NCI-H82 (cell line): Measurements from ENCODE around the gene RGS6.

Experiments
- DNase-seq: peaks from one replicate; lab custom pipeline; 2025; lab: John Stamatoyannopoulos, UW

The RGS6 gene

GRCh38 chr14:72608391-72609204, 676.4 kb downstream of the RGS6 start:
- no peak for DNase-seq

GRCh38 chr14:72609205-72609916, 677.1 kb downstream of the RGS6 start:
- no peak for DNase-seq

GRCh38 chr14:72610096-72610830, 678.0 kb downstream of the RGS6 start:
- no peak for DNase-seq

GRCh38 chr14:72610831-72611200, 678.6 kb downstream of the RGS6 start:
- no peak for DNase-seq

- DNase-seq = no peak
Measured at GRCh38 chr14:72611506-72611905, 679.3 kb downstream of the RGS6 start.

GRCh38 chr14:72612041-72612440, 679.8 kb downstream of the RGS6 start:
- no peak for DNase-seq

- no peak for DNase-seq
Measured at GRCh38 chr14:72613231-72613974, 681.2 kb downstream of the RGS6 start.

- no peak for DNase-seq
Measured at GRCh38 chr14:72613975-72614319, 681.7 kb downstream of the RGS6 start.

- DNase-seq = no peak
Measured at GRCh38 chr14:72614365-72614764, 682.1 kb downstream of the RGS6 start.

- no peak for DNase-seq
Measured at GRCh38 chr14:72614891-72615415, 682.7 kb downstream of the RGS6 start.

- no peak for DNase-seq
Measured at GRCh38 chr14:72615451-72616121, 683.4 kb downstream of the RGS6 start.
